Mucosa of stomach (tissue), 1 donor: ENCODE results near the gene CEP350.

Source experiments
- H3K27me3 ChIP-seq: one replicate; pipeline ENCODE4 v1.7.0; 2013; ENCODE audit warnings: mild to moderate bottlenecking, low read length; ENCODE audit not compliant: control insufficient read depth, insufficient read depth
- H3K36me3 ChIP-seq: one replicate; pipeline ENCODE4 v1.7.0; 2013; ENCODE audit warnings: low read length; ENCODE audit not compliant: control insufficient read depth, insufficient read depth
- H3K4me1 ChIP-seq: one replicate; pipeline ENCODE4 v1.7.0; 2013; ENCODE audit warnings: mild to moderate bottlenecking, low read length; ENCODE audit not compliant: control insufficient read depth, insufficient read depth
- H3K4me3 ChIP-seq: one replicate; pipeline ENCODE4 v1.7.0; 2013; ENCODE audit warnings: low read length
- H3K9ac ChIP-seq: one replicate; pipeline ENCODE4 v1.7.0; 2013; ENCODE audit warnings: mild to moderate bottlenecking, low read length, moderate library complexity
- H3K9me3 ChIP-seq: one replicate; pipeline ENCODE4 v1.7.0; 2013; ENCODE audit warnings: mild to moderate bottlenecking, low read length, moderate library complexity; ENCODE audit not compliant: control insufficient read depth
- donor health status: Pancreatic carcinoma.

CEP350 gene

GRCh38 chr1:179954493-179955286, at the start of gene CEP350:
Gene CEP350 (plus strand): TSS chr1:179954810. CDS start chr1:179986182, 31,372 bp downstream.
- Histone ChIP-seq H3K9ac (peak within 1 kb of the TSS; percentile 91), H3K4me3 (peak within 1 kb of the TSS; percentile 87), H3K36me3 (no peaks in the 10 kb centered on the region), H3K9me3 (no peaks in the 10 kb centered on the region), H3K27me3 (no peaks in the 10 kb centered on the region), H3K4me1 (no peaks in the 10 kb centered on the region)

GRCh38 chr1:179910934-179911333, 43.7 kb upstream of the CEP350 start:
- no peaks in the 10 kb centered on the region for H3K36me3 ChIP-seq
- no peak overlapping the region for H3K9ac ChIP-seq
- no peaks in the 10 kb centered on the region for H3K27me3 ChIP-seq

GRCh38 chr1:179911812-179912211, 42.8 kb upstream of the CEP350 start:
- Histone ChIP-seq H3K27me3 (no peaks in the 10 kb centered on the region), H3K9me3 (no peaks in the 10 kb centered on the region), H3K9ac (no peak overlapping the region), H3K4me3 (no peak overlapping the region), H3K4me1 (no peaks in the 10 kb centered on the region), H3K36me3 (no peaks in the 10 kb centered on the region)

More at GRCh38 chr1:179910934-179911333, 43.7 kb upstream of the CEP350 start:
- H3K4me1 ChIP-seq: no peaks in the 10 kb centered on the region
- no peaks in the 10 kb centered on the region for H3K9me3 ChIP-seq
- H3K4me3 ChIP-seq: no peak overlapping the region

GRCh38 chr1:179917601-179918429, 36.8 kb upstream of the CEP350 start:
- Histone ChIP-seq H3K9ac (no peak overlapping the region), H3K4me3 (no peak overlapping the region), H3K9me3 (no peaks in the 10 kb centered on the region), H3K27me3 (no peaks in the 10 kb centered on the region), H3K36me3 (peaks cover 4% of the 10 kb centered on the region), H3K4me1 (no peaks in the 10 kb centered on the region)

- Histone ChIP-seq H3K4me3 (no peak overlapping the region), H3K4me1 (no peaks in the 10 kb centered on the region), H3K9ac (no peak overlapping the region), H3K27me3 (no peaks in the 10 kb centered on the region), H3K9me3 (no peaks in the 10 kb centered on the region), H3K36me3 (peaks cover 4% of the 10 kb centered on the region)
These were observed 33.1 kb upstream of the CEP350 start for GRCh38 chr1:179921472-179921871.

DNA sequence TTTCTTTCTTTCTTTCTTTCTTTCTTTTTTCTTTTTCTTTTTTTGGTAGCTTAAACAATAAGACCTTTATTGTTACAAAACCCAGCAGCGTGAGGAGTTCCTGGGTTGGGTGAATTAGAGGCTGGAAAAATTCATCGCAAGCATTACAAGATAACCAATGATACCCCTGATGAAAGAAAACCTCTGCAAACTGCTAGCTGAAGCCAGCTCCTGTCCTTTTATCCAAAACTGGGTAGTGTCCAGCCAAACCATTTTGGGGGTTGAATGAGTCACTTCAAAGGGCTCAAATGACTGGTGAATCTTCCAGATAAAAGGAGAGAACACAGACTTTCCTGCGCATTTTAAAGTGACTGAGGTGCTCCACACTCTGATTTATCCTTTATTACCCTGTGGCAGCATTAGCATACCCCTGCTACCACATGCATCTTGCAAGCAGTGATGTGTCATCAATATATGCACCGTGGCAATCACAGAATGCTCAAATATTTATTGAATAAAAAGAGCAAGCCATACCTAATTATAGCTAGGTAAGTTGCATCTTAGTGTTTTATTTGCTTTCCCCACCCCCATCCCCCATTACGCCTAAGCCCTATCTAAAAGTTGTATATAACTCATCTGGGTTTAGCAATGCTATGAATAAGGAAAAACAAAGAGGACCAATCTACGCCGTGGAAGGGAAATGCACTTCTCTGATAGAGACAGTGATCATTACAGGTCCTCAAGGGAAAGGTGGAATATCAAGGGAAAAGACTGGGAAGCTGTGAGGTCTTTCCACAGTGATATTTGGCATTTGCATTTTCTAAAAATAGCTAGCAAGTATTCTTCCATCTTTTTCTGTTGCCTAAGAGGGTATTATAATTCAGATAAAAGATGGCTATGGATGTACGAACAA, 32.4 kb upstream of the CEP350 start:
- Histone ChIP-seq H3K36me3 (peaks cover 4% of the 10 kb centered on the region), H3K4me3 (no peak overlapping the region), H3K27me3 (no peaks in the 10 kb centered on the region), H3K4me1 (no peaks in the 10 kb centered on the region), H3K9ac (no peak overlapping the region), H3K9me3 (no peaks in the 10 kb centered on the region)

DNA sequence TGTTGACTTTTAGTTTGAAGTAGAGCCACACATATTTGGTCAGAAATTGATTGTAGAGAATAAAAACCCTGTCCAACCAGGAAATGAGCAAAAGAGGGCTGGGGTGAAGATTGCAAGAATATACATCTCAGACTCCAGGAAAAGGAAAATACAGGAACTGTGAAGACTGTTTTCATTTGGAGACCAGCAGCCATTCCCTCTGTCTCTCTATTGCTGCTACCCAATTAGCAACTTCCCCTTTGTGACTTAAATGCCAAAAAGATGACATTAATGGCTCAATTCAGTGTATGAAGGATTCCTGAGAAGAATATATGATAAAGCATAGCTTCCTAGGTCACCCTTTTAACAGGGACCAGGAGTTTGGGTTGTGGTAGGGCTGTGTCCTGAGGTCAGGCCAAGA, 31.6 kb upstream of the CEP350 start:
- no peaks in the 10 kb centered on the region for H3K36me3 ChIP-seq
- H3K27me3 ChIP-seq: no peaks in the 10 kb centered on the region
- H3K9ac ChIP-seq: no peak overlapping the region
- H3K4me1 ChIP-seq: peaks cover 2% of the 10 kb centered on the region
- H3K9me3 ChIP-seq: no peaks in the 10 kb centered on the region
- H3K4me3 ChIP-seq: no peak overlapping the region

DNA sequence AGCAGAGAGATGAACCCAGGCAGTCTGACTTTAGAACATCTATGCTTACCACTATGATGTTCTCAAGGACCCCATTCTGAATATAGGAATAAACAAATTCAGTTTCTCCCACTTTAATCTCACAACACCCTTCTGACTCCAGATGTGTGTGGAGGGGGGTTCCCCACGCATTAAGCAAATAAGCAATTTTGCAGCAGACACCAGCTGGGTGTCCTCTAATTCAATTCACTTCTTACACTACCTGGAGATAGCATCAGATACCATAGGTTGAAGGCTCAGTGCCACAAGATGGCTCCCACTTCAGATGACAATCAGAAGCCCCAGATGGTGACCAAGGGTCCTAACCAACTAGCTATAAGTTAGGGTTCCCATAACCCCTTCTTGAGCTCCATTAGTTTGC, 30.3 kb upstream of the CEP350 start:
- Histone ChIP-seq H3K9me3 (no peaks in the 10 kb centered on the region), H3K9ac (no peak overlapping the region), H3K36me3 (no peaks in the 10 kb centered on the region), H3K27me3 (no peaks in the 10 kb centered on the region), H3K4me3 (no peak overlapping the region), H3K4me1 (peaks cover 4% of the 10 kb centered on the region)

DNA sequence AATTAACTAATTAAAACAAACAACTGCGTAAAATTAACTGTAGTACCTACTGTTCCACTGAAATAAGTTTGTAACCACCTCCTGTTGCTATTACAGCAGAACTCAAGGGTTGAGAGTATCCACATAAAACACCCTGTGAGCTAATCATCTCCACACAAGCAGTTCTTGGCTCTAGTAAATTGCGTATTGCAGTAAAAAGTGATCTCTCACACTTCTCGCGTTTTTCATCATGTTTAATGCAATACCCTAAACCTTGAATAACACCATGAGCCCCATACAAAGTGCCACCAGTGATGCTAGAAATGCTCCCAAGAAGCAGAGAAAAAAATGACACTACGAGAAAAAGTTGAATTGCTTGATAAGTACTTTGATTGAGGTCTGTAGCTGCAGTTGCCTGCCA, 29.3 kb upstream of the CEP350 start:
- H3K36me3 ChIP-seq: no peaks in the 10 kb centered on the region
- no peaks in the 10 kb centered on the region for H3K27me3 ChIP-seq
- H3K9ac ChIP-seq: no peak overlapping the region
- H3K4me1 ChIP-seq: peaks cover 9% of the 10 kb centered on the region
- no peaks in the 10 kb centered on the region for H3K9me3 ChIP-seq
- H3K4me3 ChIP-seq: no peak overlapping the region

DNA sequence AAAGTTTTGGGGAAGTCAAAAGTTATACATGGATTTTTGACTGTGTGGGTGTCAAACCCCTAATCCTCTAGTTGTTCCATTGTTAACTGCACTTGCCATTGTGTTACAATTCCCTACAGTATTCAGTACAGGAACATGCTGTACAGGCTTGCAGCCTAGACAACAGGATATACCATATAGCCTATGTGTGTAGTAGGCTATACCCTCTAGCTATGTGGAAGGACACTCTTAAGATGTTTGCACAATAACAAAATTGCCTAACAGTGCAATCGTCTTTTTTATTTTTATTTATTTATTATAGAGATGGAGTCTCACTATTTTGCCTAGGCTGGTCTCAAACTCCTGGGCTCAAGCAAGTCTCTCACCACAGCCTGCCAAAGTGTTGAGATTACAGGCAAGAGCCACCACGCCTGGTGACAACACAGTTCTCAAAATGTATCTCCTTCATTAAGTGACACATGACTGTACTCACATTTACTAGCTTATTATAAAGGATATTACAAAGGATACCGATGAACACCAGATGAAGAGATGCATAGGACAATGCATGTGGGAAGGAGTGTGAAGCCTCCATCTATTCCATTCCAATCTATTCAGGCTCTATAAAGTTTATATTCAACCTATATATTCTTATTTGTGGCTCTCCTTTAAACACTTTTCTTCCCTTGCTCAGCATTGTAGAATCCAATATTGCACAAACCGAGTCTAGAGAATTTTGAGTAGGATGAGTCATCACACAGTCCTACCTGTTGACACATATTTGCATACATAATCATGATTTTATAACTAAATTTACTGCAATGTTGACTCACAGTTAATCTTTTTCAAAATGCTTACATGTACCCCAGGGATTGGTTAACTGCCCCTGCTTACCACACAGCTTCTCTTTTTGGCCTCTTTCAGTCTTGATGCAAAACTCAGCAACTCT, 28.4 kb upstream of the CEP350 start:
- H3K9ac ChIP-seq: no peak overlapping the region
- peaks cover 9% of the 10 kb centered on the region for H3K4me1 ChIP-seq
- H3K4me3 ChIP-seq: no peak overlapping the region
- no peaks in the 10 kb centered on the region for H3K27me3 ChIP-seq
- H3K9me3 ChIP-seq: no peaks in the 10 kb centered on the region
- no peaks in the 10 kb centered on the region for H3K36me3 ChIP-seq

- Histone ChIP-seq H3K27me3 (no peaks in the 10 kb centered on the region), H3K36me3 (no peaks in the 10 kb centered on the region), H3K9me3 (no peaks in the 10 kb centered on the region), H3K4me1 (peaks cover 16% of the 10 kb centered on the region), H3K9ac (no peak overlapping the region), H3K4me3 (no peak overlapping the region)
These were observed 27.8 kb upstream of the CEP350 start for GRCh38 chr1:179926850-179927205.
